HepG2 (cell line): Measurements from ENCODE around the gene HDAC5. TPM values are rescaled to one million over a fixed set of nuclear protein-coding genes. Genes with fewer than 3 reads are reported as not detected.

Experiments used
- CREM ChIP-seq, 2 experiments: sonication (generic) in 1 of 2; formaldehyde crosslinking in 1 of 2; IDR thresholded peaks; 2 replicates each; pipeline versions ENCODE4 v1.4.0 to v1.6.1; 2016 to 2020; ENCODE audit warnings: antibody characterized with exemption in 1 of 2, mild to moderate bottlenecking in 1 of 2, missing genetic modification reagents in 1 of 2
- MEIS1 ChIP-seq: sonication (generic); formaldehyde crosslinking; IDR thresholded peaks from 2 replicates; pipeline ENCODE4 v1.9.0; 2021; ENCODE audit warnings: mild to moderate bottlenecking, missing genetic modification reagents, moderate library complexity, borderline replicate concordance
- RXRB ChIP-seq: IDR thresholded peaks from 2 replicates; pipeline ENCODE4 v1.6.1; 2016; ENCODE audit warnings: borderline replicate concordance, missing genetic modification reagents, missing compliant biosample characterization
- ZBTB40 ChIP-seq, 2 experiments: fragments of 450-650 bp in 1 of 2; sonication (generic) in 1 of 2; formaldehyde crosslinking in 1 of 2; IDR thresholded peaks; 2 replicates each; pipeline versions ENCODE4 v1.6.1 to v1.8.0; 2016 to 2022; ENCODE audit warnings: antibody characterized with exemption in 1 of 2, mild to moderate bottlenecking in 1 of 2, missing genetic modification reagents in 1 of 2
- ZNF276 ChIP-seq: sonication (generic); formaldehyde crosslinking; IDR thresholded peaks from 2 replicates; pipeline ENCODE4 v1.4.0; 2020; ENCODE audit warnings: mild to moderate bottlenecking, low read depth, missing genetic modification reagents
- ZNF335 ChIP-seq: sonication (generic); formaldehyde crosslinking; IDR thresholded peaks from 2 replicates; pipeline ENCODE4 v1.4.0; 2020; ENCODE audit warnings: missing genetic modification reagents
- ZNF780A ChIP-seq: sonication (generic); formaldehyde crosslinking; IDR thresholded peaks from 2 replicates; pipeline ENCODE4 v1.8.0; 2022; ENCODE audit warnings: mild to moderate bottlenecking, missing genetic modification reagents, moderate library complexity
- ZNF850 ChIP-seq: sonication (generic); formaldehyde crosslinking; conservative IDR thresholded peaks from 2 replicates; pipeline ENCODE4 v1.9.0; 2021; ENCODE audit warnings: mild to moderate bottlenecking, missing genetic modification reagents
- ZSCAN5A ChIP-seq: sonication (generic); formaldehyde crosslinking; IDR thresholded peaks from 2 replicates; pipeline ENCODE4 v1.8.0; 2022; ENCODE audit warnings: mild to moderate bottlenecking, missing genetic modification reagents, borderline replicate concordance
- polyA plus RNA-seq, 8 experiments: library from polyadenylated mRNA; depleted of rRNA in 3 of 8; stranded (reverse) in 7 of 8; unstranded in 1 of 8; fragments of >200 nt; fragmentation: Illumina TruSeq in 4 of 8; extraction: Trizol in 4 of 8; gene quantifications; 2 replicates each; pipeline versions ENCODE4 v1.2.1 to v1.2.3, GENCODE V29; 2011 to 2016; ENCODE audit warnings: low read depth in 4 of 8, missing spikeins in 1 of 8, mixed read lengths in 1 of 8; ENCODE audit not compliant: insufficient read depth in 1 of 8
- total RNA-seq, 5 experiments: library from RNA; depleted of rRNA; stranded (reverse); fragments of >200 nt; fragmentation: Illumina TruSeq; extraction: Trizol; gene quantifications; 2 replicates each; pipeline ENCODE4 v1.2.3, GENCODE V29; 2016; ENCODE audit warnings: low read depth in 1 of 5
- TF ChIP-seq, protein P1 (sequence below): IDR thresholded peaks from 2 replicates; pipeline ENCODE4 v1.6.1; 2016
- TF ChIP-seq, protein P2 (sequence below): IDR thresholded peaks from 2 replicates; pipeline ENCODE4 v1.6.1; 2016; ENCODE audit warnings: low read depth, control low read depth

The HDAC5 gene
- total and polyA plus RNA-seq, 2 of the 13 experiments (the other 11 are each of a cell fraction or from before 2014, with no cell fraction given) = 46.4 to 85.4 TPM

GRCh38 chr17:44076716-44077594, 46.5 kb downstream of the HDAC5 start (continued):
- TF ChIP-seq ZBTB40 (IDR thresholded peaks at IDR 0.05) (no peak), ZBTB40 (CRISPR knock-in tag; IDR thresholded peaks at IDR 0.05) (no peak), ZNF780A (CRISPR knock-in tag) (no peak), RXRB (CRISPR knock-in tag) (no peak), ZSCAN5A (CRISPR knock-in tag) (no peak), MEIS1 (CRISPR knock-in tag) (no peak), ZNF335 (CRISPR knock-in tag) (0 out of 2 replicates have a peak, but pooled peaks have one; percentile 22), CREM (IDR thresholded peaks at IDR 0.05) (no peak), CREM (CRISPR knock-in tag; IDR thresholded peaks at IDR 0.05) (no peak), ZNF850 (CRISPR knock-in tag) (no peak), ZNF276 (no peak)
- TF ChIP-seq, protein P1, sequence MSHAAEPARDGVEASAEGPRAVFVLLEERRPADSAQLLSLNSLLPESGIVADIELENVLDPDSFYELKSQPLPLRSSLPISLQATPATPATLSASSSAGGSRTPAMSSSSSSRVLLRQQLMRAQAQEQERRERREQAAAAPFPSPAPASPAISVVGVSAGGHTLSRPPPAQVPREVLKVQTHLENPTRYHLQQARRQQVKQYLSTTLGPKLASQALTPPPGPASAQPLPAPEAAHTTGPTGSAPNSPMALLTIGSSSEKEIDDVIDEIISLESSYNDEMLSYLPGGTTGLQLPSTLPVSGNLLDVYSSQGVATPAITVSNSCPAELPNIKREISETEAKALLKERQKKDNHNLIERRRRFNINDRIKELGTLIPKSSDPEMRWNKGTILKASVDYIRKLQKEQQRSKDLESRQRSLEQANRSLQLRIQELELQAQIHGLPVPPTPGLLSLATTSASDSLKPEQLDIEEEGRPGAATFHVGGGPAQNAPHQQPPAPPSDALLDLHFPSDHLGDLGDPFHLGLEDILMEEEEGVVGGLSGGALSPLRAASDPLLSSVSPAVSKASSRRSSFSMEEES = no peak
- TF ChIP-seq, protein P2, sequence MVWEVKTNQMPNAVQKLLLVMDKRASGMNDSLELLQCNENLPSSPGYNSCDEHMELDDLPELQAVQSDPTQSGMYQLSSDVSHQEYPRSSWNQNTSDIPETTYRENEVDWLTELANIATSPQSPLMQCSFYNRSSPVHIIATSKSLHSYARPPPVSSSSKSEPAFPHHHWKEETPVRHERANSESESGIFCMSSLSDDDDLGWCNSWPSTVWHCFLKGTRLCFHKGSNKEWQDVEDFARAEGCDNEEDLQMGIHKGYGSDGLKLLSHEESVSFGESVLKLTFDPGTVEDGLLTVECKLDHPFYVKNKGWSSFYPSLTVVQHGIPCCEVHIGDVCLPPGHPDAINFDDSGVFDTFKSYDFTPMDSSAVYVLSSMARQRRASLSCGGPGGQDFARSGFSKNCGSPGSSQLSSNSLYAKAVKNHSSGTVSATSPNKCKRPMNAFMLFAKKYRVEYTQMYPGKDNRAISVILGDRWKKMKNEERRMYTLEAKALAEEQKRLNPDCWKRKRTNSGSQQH (CRISPR knock-in tag) = no peak
